Measurements from ENCODE around the gene ABCC9.

DNA sequence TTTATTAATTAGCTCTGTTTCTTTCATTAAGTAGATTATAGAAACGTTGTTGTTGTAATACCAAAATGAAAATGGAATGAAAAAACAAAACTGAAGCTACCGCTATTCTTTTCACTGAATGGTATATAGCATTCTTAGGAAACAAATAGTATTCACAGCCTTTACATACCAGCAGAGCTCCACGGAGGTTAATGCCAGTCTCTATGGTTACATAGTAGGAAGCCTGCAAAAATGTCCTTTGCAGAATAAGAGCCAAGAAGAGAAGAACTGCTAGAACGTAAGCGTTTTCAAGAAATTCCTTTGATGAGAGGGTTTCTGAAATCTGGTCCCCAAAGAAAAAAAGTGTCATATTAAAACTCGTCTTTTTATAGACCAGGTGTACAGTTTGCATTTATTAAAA is 30.6 kb downstream of the ABCC9 start:
- TF ChIP-seq GABPA (IDR thresholded peaks at IDR 0.05; ENCODE audit: low read depth) = no peak
- TF ChIP-seq POLR2AphosphoS5 (IDR thresholded peaks at IDR 0.05; ENCODE audit: low read depth) = no peak
- TF ChIP-seq, protein P1, sequence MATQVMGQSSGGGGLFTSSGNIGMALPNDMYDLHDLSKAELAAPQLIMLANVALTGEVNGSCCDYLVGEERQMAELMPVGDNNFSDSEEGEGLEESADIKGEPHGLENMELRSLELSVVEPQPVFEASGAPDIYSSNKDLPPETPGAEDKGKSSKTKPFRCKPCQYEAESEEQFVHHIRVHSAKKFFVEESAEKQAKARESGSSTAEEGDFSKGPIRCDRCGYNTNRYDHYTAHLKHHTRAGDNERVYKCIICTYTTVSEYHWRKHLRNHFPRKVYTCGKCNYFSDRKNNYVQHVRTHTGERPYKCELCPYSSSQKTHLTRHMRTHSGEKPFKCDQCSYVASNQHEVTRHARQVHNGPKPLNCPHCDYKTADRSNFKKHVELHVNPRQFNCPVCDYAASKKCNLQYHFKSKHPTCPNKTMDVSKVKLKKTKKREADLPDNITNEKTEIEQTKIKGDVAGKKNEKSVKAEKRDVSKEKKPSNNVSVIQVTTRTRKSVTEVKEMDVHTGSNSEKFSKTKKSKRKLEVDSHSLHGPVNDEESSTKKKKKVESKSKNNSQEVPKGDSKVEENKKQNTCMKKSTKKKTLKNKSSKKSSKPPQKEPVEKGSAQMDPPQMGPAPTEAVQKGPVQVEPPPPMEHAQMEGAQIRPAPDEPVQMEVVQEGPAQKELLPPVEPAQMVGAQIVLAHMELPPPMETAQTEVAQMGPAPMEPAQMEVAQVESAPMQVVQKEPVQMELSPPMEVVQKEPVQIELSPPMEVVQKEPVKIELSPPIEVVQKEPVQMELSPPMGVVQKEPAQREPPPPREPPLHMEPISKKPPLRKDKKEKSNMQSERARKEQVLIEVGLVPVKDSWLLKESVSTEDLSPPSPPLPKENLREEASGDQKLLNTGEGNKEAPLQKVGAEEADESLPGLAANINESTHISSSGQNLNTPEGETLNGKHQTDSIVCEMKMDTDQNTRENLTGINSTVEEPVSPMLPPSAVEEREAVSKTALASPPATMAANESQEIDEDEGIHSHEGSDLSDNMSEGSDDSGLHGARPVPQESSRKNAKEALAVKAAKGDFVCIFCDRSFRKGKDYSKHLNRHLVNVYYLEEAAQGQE (IDR thresholded peaks at IDR 0.05; ENCODE audit: insufficient replicate concordance, low read depth) = no peak

All from HL-60 (cell line).